ENCODE data around the gene MAN1B1. TPM values are rescaled to one million over a fixed set of nuclear protein-coding genes. Genes with fewer than 3 reads are reported as not detected.

The MAN1B1 gene
- total RNA-seq, 1 experiment from 2014 or later, result 57.2 TPM

DNA sequence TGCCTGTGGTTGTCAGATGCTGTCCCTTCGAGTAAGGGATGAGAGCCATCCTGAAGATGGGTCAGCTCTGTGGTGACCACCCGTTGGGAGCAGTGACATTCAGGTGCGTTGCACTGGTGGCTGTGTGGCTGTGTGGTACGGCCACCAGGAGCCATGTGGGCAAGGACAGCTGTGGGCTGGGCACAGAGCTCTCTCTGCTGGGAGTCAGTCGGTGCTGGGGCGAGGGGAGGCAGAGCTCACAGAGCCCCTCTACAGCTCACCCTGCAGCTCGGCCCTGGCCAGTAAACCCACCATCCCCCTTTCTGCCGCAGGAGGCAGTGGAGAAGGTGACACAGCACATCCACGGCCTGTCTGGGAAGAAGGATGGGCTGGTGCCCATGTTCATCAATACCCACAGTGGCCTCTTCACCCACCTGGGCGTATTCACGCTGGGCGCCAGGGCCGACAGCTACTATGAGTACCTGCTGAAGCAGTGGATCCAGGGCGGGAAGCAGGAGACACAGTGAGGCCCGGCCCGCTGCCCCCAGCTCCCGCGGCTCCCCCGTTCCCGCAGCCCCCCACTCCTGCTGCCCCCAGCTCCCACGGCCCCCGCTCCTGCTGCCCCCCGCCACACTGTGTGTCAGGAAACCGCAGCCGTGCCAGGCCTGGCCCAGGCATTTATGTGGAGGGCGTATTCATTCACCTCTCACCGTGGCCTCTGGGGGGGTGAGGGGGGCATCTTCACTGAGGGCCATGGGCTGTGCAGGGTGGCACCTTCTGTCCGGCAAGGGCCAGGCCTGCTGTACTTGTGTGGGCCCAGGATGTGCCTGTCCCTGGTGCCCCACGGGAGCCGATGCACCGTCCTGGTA lies 19.3 kb downstream of the MAN1B1 start:
- in situ Hi-C loops (cut with HindIII; ENCODE audit: low pct_unique_long_range_greater_than_20kb, low sequenced_read_pairs) (no loop called here), intact Hi-C loops (cut with micrococcal nuclease; ENCODE audit: unreplicated experiment) (no loop called here)
- H3K4me3 ChIP-seq (ENCODE audit: low read depth in 2 of 2, low read length in 2 of 2), result no peak overlapping the region
- DNase-seq (ENCODE audit: low read depth, low spot score) (no peak), ATAC-seq (no peak)
- H3K27ac ChIP-seq (ENCODE audit: low read length), result no peak overlapping the region
- ChIA-PET POLR2A (no interaction called here), CTCF (no interaction called here)
- BruUV-seq (replicated peaks), result no TSS peak
- no peaks in the 10 kb centered on the region for H3K4me1 ChIP-seq (ENCODE audit: control insufficient read depth, insufficient read depth, low read length)
- H3K9me3 ChIP-seq (ENCODE audit: control insufficient read depth, insufficient read depth, low read depth, low read length), result no peaks in the 10 kb centered on the region
- TF ChIP-seq TCF7L2 (IDR thresholded peaks at IDR 0.05; ENCODE audit: low read depth, low read length) (no peak), POLR2AphosphoS5 (IDR thresholded peaks at IDR 0.05; ENCODE audit: low read depth, low read length) (no peak), SIN3A (IDR thresholded peaks at IDR 0.05; ENCODE audit: borderline replicate concordance, insufficient read depth, low read depth, low read length) (no peak)
- TF ChIP-seq, protein P1, sequence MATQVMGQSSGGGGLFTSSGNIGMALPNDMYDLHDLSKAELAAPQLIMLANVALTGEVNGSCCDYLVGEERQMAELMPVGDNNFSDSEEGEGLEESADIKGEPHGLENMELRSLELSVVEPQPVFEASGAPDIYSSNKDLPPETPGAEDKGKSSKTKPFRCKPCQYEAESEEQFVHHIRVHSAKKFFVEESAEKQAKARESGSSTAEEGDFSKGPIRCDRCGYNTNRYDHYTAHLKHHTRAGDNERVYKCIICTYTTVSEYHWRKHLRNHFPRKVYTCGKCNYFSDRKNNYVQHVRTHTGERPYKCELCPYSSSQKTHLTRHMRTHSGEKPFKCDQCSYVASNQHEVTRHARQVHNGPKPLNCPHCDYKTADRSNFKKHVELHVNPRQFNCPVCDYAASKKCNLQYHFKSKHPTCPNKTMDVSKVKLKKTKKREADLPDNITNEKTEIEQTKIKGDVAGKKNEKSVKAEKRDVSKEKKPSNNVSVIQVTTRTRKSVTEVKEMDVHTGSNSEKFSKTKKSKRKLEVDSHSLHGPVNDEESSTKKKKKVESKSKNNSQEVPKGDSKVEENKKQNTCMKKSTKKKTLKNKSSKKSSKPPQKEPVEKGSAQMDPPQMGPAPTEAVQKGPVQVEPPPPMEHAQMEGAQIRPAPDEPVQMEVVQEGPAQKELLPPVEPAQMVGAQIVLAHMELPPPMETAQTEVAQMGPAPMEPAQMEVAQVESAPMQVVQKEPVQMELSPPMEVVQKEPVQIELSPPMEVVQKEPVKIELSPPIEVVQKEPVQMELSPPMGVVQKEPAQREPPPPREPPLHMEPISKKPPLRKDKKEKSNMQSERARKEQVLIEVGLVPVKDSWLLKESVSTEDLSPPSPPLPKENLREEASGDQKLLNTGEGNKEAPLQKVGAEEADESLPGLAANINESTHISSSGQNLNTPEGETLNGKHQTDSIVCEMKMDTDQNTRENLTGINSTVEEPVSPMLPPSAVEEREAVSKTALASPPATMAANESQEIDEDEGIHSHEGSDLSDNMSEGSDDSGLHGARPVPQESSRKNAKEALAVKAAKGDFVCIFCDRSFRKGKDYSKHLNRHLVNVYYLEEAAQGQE (IDR thresholded peaks at IDR 0.05; ENCODE audit: insufficient read depth in 1 of 2, low read depth in 2 of 2, low read length in 1 of 2), result no peak
- TF ChIP-seq, protein P2, sequence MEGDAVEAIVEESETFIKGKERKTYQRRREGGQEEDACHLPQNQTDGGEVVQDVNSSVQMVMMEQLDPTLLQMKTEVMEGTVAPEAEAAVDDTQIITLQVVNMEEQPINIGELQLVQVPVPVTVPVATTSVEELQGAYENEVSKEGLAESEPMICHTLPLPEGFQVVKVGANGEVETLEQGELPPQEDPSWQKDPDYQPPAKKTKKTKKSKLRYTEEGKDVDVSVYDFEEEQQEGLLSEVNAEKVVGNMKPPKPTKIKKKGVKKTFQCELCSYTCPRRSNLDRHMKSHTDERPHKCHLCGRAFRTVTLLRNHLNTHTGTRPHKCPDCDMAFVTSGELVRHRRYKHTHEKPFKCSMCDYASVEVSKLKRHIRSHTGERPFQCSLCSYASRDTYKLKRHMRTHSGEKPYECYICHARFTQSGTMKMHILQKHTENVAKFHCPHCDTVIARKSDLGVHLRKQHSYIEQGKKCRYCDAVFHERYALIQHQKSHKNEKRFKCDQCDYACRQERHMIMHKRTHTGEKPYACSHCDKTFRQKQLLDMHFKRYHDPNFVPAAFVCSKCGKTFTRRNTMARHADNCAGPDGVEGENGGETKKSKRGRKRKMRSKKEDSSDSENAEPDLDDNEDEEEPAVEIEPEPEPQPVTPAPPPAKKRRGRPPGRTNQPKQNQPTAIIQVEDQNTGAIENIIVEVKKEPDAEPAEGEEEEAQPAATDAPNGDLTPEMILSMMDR (IDR thresholded peaks at IDR 0.05), result no peak
- H3K36me3 ChIP-seq (ENCODE audit: control insufficient read depth, insufficient read depth, low read length), result no peaks in the 10 kb centered on the region
- H3K27me3 ChIP-seq (ENCODE audit: control insufficient read depth, insufficient read depth, low read length), result no peaks in the 10 kb centered on the region

DNA sequence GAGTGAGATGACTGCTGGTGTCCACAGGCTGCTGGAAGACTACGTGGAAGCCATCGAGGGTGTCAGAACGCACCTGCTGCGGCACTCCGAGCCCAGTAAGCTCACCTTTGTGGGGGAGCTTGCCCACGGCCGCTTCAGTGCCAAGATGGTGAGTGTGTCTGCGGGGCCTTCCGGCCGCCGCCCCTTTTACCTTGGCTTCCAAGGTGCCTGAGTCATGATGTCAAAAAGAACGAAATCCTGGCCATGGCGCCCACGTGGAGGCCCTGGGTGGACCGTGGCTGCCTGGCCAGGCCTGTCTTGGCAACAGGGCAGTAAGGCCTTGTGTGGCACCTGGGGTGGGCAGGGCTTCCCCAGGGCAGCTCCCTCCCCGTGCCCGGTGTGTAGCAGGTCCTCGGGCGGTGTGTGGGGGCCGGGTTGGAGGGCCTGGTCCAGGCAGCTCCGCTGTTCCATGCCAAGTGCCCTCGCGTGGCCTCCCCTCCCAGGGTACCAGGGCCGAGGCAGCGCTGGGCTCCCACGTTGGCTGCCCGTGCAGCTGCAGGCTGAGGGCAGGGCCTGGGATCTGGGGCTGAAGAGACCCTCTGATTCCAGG lies 20.0 kb downstream of the MAN1B1 start:
- Histone ChIP-seq H3K4me3 (ENCODE audit: low read depth in 2 of 2, low read length in 2 of 2) (no peak overlapping the region), H3K27me3 (ENCODE audit: control insufficient read depth, insufficient read depth, low read length) (no peaks in the 10 kb centered on the region), H3K9me3 (ENCODE audit: control insufficient read depth, insufficient read depth, low read depth, low read length) (no peaks in the 10 kb centered on the region), H3K27ac (ENCODE audit: low read length) (no peak overlapping the region), H3K36me3 (ENCODE audit: control insufficient read depth, insufficient read depth, low read length) (no peaks in the 10 kb centered on the region), H3K4me1 (ENCODE audit: control insufficient read depth, insufficient read depth, low read length) (no peaks in the 10 kb centered on the region)
- in situ Hi-C loops (cut with HindIII; ENCODE audit: low pct_unique_long_range_greater_than_20kb, low sequenced_read_pairs) (no loop called here), intact Hi-C loops (cut with micrococcal nuclease; ENCODE audit: unreplicated experiment) (no loop called here)
- ATAC-seq, result no peak
- no TSS peak for BruUV-seq (replicated peaks)
- no peak for TF ChIP-seq POLR2AphosphoS5 (IDR thresholded peaks at IDR 0.05; ENCODE audit: low read depth, low read length)
- TF ChIP-seq TCF7L2 (IDR thresholded peaks at IDR 0.05; ENCODE audit: low read depth, low read length), result no peak
- TF ChIP-seq SIN3A (IDR thresholded peaks at IDR 0.05; ENCODE audit: borderline replicate concordance, insufficient read depth, low read depth, low read length), result no peak
- TF ChIP-seq, protein P2 (IDR thresholded peaks at IDR 0.05), result no peak
- TF ChIP-seq, protein P1 (IDR thresholded peaks at IDR 0.05; ENCODE audit: insufficient read depth in 1 of 2, low read depth in 2 of 2, low read length in 1 of 2), result no peak
- ChIA-PET CTCF (no interaction called here), POLR2A (no interaction called here)
- DNase-seq (ENCODE audit: low read depth, low spot score), result no peak
